Measurements from ENCODE around the gene RFC3.
A peak's percentile ranks its signal among the peaks of the same experiment; 100 is the strongest.
"Not testable (repeated sequence)": the region's sequence is repeated elsewhere in the genome, so short reads cannot be mapped to it uniquely, and the experiment has no call there.

The RFC3 gene

DNA sequence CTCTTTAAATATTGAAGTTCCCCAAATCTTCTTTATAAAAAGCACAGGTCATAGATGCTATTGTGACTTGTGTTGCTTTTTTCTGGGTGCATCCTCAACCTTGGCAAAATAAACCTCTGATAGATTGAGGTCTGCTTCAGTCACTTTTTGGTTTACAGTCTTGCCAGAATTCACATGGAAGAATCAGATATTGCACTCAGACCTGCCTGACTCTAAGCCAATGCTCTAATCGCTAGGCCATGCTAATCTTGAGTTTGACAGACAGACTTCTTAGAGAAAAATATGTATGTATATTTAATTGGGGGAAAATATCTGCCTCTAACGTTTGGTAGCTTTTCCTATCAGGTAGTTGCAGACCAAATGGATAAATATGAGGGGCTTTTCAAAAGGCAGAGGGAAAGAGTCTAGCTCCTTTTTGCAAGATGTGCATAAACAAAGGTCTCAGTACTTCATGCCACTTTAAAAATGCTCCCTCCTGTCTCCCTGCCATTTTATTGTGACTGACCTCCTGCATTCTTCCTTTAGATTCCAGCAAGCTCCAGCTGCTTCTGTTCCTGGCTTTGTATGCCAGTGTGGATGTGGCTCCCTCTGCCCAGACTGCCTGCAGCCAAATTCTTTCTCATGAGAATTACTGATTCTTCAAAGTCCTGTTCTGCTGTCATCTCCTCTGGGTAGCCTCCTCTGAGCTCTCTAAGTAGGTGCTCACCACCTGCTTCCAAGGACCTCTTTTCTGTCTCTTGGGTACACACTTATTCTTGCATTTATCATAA is 42.4 kb upstream of the RFC3 start:
- H3K27me3 ChIP-seq (ENCODE audit: insufficient read depth, low read length, poor library complexity, severe bottlenecking), result no peaks in the 10 kb centered on the region
- H3F3A ChIP-seq (ENCODE audit: low read depth), result no peaks in the 10 kb centered on the region
- H3K9me3 ChIP-seq (ENCODE audit: insufficient read depth, low read depth, low read length), result no peaks in the 10 kb centered on the region
- no peaks in the 10 kb centered on the region for H3K9me2 ChIP-seq (replicated peaks; ENCODE audit: low read depth, low read length)
- no peak overlapping the region for H3K4me3 ChIP-seq (ENCODE audit: low read length, poor library complexity, severe bottlenecking)
- H3K9ac ChIP-seq (ENCODE audit: low read depth, low read length, poor library complexity, severe bottlenecking), result no peak overlapping the region
- no peaks in the 10 kb centered on the region for H3K79me2 ChIP-seq (ENCODE audit: insufficient read depth, low read length)
- no peaks in the 10 kb centered on the region for H3K4me1 ChIP-seq (ENCODE audit: insufficient read depth, low read length, poor library complexity, severe bottlenecking)
- H4K20me1 ChIP-seq (ENCODE audit: insufficient read depth, low read length, poor library complexity, severe bottlenecking), result no peaks in the 10 kb centered on the region
- H3K36me3 ChIP-seq (ENCODE audit: insufficient read depth, low read length), result no peaks in the 10 kb centered on the region
- no peak for TF ChIP-seq EZH2phosphoT487 (IDR thresholded peaks at IDR 0.05; ENCODE audit: borderline replicate concordance)
- TF ChIP-seq, protein P1, sequence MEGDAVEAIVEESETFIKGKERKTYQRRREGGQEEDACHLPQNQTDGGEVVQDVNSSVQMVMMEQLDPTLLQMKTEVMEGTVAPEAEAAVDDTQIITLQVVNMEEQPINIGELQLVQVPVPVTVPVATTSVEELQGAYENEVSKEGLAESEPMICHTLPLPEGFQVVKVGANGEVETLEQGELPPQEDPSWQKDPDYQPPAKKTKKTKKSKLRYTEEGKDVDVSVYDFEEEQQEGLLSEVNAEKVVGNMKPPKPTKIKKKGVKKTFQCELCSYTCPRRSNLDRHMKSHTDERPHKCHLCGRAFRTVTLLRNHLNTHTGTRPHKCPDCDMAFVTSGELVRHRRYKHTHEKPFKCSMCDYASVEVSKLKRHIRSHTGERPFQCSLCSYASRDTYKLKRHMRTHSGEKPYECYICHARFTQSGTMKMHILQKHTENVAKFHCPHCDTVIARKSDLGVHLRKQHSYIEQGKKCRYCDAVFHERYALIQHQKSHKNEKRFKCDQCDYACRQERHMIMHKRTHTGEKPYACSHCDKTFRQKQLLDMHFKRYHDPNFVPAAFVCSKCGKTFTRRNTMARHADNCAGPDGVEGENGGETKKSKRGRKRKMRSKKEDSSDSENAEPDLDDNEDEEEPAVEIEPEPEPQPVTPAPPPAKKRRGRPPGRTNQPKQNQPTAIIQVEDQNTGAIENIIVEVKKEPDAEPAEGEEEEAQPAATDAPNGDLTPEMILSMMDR (conservative IDR thresholded peaks at IDR 0.05; ENCODE audit: low read length), result no peak
- H3K4me2 ChIP-seq (ENCODE audit: low read depth, low read length, poor library complexity, severe bottlenecking), result no peak overlapping the region
- no peak overlapping the region for H2AFZ ChIP-seq (ENCODE audit: low read length)

DNA sequence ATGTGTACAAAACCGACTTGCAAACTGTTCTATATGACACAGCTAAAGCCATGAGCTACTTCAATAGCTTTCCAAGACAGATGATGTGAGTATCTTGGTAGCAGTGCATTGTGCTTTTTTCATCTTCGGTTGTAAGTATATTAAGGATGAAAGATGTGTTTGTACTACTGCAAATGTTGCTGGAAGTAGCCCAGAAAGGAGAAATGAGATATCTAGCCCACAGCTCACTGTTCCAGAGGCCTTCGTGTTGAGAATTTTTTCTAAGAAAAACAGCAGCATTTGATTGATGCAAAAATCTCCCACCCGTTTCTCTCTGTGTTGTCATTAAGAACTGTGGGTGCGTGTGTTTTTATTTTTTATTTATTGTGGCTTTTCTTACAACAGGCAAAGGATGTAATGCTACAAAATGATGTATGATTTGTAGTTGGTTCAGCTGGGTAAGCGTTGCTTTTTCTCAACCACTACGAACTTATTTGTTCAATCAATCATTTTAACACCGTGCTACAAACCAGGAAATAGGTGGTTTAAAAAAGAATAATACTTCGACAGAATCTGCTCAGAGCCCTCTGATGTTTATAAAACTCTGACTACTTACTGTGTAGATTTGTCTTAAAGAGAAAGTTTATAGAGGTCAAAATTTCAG is 41.6 kb upstream of the RFC3 start:
- no peaks in the 10 kb centered on the region for H3K4me1 ChIP-seq (ENCODE audit: insufficient read depth, low read length, poor library complexity, severe bottlenecking)
- H3K9me3 ChIP-seq (ENCODE audit: insufficient read depth, low read depth, low read length), result no peaks in the 10 kb centered on the region; the same call in 1 of the 2 replicates
- no peak overlapping the region for H3K9ac ChIP-seq (ENCODE audit: low read depth, low read length, poor library complexity, severe bottlenecking)
- no peak overlapping the region for H3K4me2 ChIP-seq (ENCODE audit: low read depth, low read length, poor library complexity, severe bottlenecking)
- H4K20me1 ChIP-seq (ENCODE audit: insufficient read depth, low read length, poor library complexity, severe bottlenecking), result no peaks in the 10 kb centered on the region
- no peaks in the 10 kb centered on the region for H3K9me2 ChIP-seq (replicated peaks; ENCODE audit: low read depth, low read length)
- no peaks in the 10 kb centered on the region for H3K36me3 ChIP-seq (ENCODE audit: insufficient read depth, low read length)
- H3K79me2 ChIP-seq (ENCODE audit: insufficient read depth, low read length), result no peaks in the 10 kb centered on the region
- H2AFZ ChIP-seq (ENCODE audit: low read length), result peak overlapping the region; percentile 45; the same call in 1 of the 2 replicates
- H3K27me3 ChIP-seq (ENCODE audit: insufficient read depth, low read length, poor library complexity, severe bottlenecking), result no peaks in the 10 kb centered on the region
- no peaks in the 10 kb centered on the region for H3F3A ChIP-seq (ENCODE audit: low read depth)
- H3K4me3 ChIP-seq (ENCODE audit: low read length, poor library complexity, severe bottlenecking), result no peak overlapping the region
- TF ChIP-seq EZH2phosphoT487 (IDR thresholded peaks at IDR 0.05; ENCODE audit: borderline replicate concordance), result no peak
- TF ChIP-seq, protein P1 (conservative IDR thresholded peaks at IDR 0.05; ENCODE audit: low read length), result no peak

DNA sequence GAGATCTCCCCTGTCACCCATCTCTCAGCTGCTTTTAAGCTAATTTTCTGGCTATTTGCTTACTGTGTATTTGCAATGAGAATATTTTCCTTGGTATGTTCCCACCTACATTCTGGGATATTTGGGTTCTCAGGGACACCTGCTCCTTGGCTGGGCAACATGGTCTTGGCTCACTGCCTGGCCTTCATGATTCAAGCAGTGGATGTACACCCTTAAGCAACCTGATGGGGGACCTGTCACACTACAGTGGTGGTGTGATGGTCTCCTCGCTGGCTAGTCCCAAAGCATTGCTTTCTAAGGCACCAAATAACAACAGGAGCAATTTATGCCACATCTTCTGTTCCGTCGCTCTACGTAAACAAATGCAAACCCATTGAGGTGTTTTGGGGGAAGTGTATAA is 35.3 kb upstream of the RFC3 start:
- Histone ChIP-seq H3K9ac (ENCODE audit: low read depth, low read length, poor library complexity, severe bottlenecking) (no peak overlapping the region), H3K4me1 (ENCODE audit: insufficient read depth, low read length, poor library complexity, severe bottlenecking) (peaks cover 3% of the 10 kb centered on the region)
- TF ChIP-seq, protein P1 (conservative IDR thresholded peaks at IDR 0.05; ENCODE audit: low read length), result no peak
- TF ChIP-seq EZH2phosphoT487 (IDR thresholded peaks at IDR 0.05; ENCODE audit: borderline replicate concordance), result no peak

DNA sequence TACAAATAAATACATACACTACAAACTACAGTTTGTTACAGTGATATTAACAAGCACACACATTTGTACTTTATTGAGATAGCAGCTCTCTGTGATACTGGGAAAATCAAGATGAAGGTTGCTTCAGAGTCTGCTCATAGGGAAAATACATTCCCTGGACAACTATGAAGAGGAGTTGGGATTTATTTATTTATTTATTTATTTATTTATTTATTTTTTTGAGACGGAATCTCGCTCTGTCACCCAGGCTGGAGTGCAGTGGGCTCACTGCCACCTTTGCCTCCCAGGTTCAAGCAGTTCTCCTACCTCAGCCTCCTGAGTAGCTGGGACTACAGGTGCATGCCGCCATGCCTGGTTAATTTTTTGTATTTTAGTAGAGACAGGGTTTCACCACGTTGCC is 34.7 kb upstream of the RFC3 start:
- H3K4me2 ChIP-seq (ENCODE audit: low read depth, low read length, poor library complexity, severe bottlenecking); H3F3A ChIP-seq (ENCODE audit: low read depth); H4K20me1 ChIP-seq (ENCODE audit: insufficient read depth, low read length, poor library complexity, severe bottlenecking); H3K9ac ChIP-seq (ENCODE audit: low read depth, low read length, poor library complexity, severe bottlenecking); H3K4me3 ChIP-seq (ENCODE audit: low read length, poor library complexity, severe bottlenecking); H2AFZ ChIP-seq (ENCODE audit: low read length); H3K4me1 ChIP-seq (ENCODE audit: insufficient read depth, low read length, poor library complexity, severe bottlenecking); H3K27me3 ChIP-seq (ENCODE audit: insufficient read depth, low read length, poor library complexity, severe bottlenecking); H3K79me2 ChIP-seq (ENCODE audit: insufficient read depth, low read length); H3K36me3 ChIP-seq (ENCODE audit: insufficient read depth, low read length); H3K9me2 ChIP-seq (replicated peaks; ENCODE audit: low read depth, low read length); H3K9me3 ChIP-seq (ENCODE audit: insufficient read depth, low read depth, low read length): not testable (repeated sequence)

More for the DNA sequence above, 35.3 kb upstream of the RFC3 start:
- H3K27me3 ChIP-seq (ENCODE audit: insufficient read depth, low read length, poor library complexity, severe bottlenecking), result no peaks in the 10 kb centered on the region
- H2AFZ ChIP-seq (ENCODE audit: low read length), result no peak overlapping the region
- no peak overlapping the region for H3K4me2 ChIP-seq (ENCODE audit: low read depth, low read length, poor library complexity, severe bottlenecking)
- no peaks in the 10 kb centered on the region for H3K79me2 ChIP-seq (ENCODE audit: insufficient read depth, low read length)
- no peak overlapping the region for H3K4me3 ChIP-seq (ENCODE audit: low read length, poor library complexity, severe bottlenecking)
- no peaks in the 10 kb centered on the region; the same call in 1 of the 2 replicates for H3K9me3 ChIP-seq (ENCODE audit: insufficient read depth, low read depth, low read length)
- H3K36me3 ChIP-seq (ENCODE audit: insufficient read depth, low read length), result no peaks in the 10 kb centered on the region
- H3F3A ChIP-seq (ENCODE audit: low read depth), result no peaks in the 10 kb centered on the region
- no peaks in the 10 kb centered on the region for H3K9me2 ChIP-seq (replicated peaks; ENCODE audit: low read depth, low read length)
- no peaks in the 10 kb centered on the region for H4K20me1 ChIP-seq (ENCODE audit: insufficient read depth, low read length, poor library complexity, severe bottlenecking)

All from Loucy (cell line).